ENCODE data around the gene LIN9. TPM values are rescaled to one million over a fixed set of nuclear protein-coding genes. Genes with fewer than 3 reads are reported as not detected.

LIN9 gene
- total RNA-seq, 6 donors from 2014 or later = 1.00 to 6.2 (median 3.7) TPM

GRCh38 chr1:226212545-226212944 lies 96.4 kb downstream of the LIN9 start:
- WGBS, 2 donors = 82 to 86% methylated on average over 4 to 8 of the region's 8 CpGs
- TF ChIP-seq POLR2AphosphoS5 (IDR thresholded peaks at IDR 0.05) (no peak), EP300 (IDR thresholded peaks at IDR 0.05) (no peak), CTCF (IDR thresholded peaks at IDR 0.05) (no peak), POLR2A (IDR thresholded peaks at IDR 0.05) (no peak)
- DNase-seq = no peak
- no peaks in the 10 kb centered on the region for H3K36me3 ChIP-seq
- ATAC-seq (ENCODE audit: low FRiP score in 2 of 2) = no peak
- H3K27me3 ChIP-seq = no peaks in the 10 kb centered on the region
- no peak overlapping the region for H3K4me3 ChIP-seq
- no peaks in the 10 kb centered on the region for H3K4me1 ChIP-seq
- no peaks in the 10 kb centered on the region for H3K9me3 ChIP-seq
- no peak overlapping the region for H3K27ac ChIP-seq

- no peak for DNase-seq
- 74 to 76% methylated on average over 5 of the region's 5 CpGs for WGBS, 2 donors
Measured at GRCh38 chr1:226211181-226211821, 97.7 kb downstream of the LIN9 start.

GRCh38 chr1:226210571-226211176 lies 98.3 kb downstream of the LIN9 start:
- DNase-seq (no peak), ATAC-seq (ENCODE audit: low FRiP score in 2 of 2) (no peak)
- Histone ChIP-seq H3K36me3 (no peaks in the 10 kb centered on the region), H3K27me3 (no peaks in the 10 kb centered on the region), H3K9me3 (no peaks in the 10 kb centered on the region), H3K27ac (no peak overlapping the region), H3K4me1 (no peaks in the 10 kb centered on the region), H3K4me3 (no peak overlapping the region)
- WGBS, 2 donors = 78 to 81% methylated on average over 7 of the region's 7 CpGs
- TF ChIP-seq EP300 (IDR thresholded peaks at IDR 0.05) = no peak

More at GRCh38 chr1:226211181-226211821, 97.7 kb downstream of the LIN9 start:
- Histone ChIP-seq H3K4me1 (no peaks in the 10 kb centered on the region), H3K27me3 (no peaks in the 10 kb centered on the region), H3K9me3 (no peaks in the 10 kb centered on the region), H3K36me3 (no peaks in the 10 kb centered on the region), H3K4me3 (no peak overlapping the region), H3K27ac (no peak overlapping the region)
- ATAC-seq (ENCODE audit: low FRiP score in 2 of 2) = no peak
- TF ChIP-seq POLR2A (IDR thresholded peaks at IDR 0.05) = no peak
- TF ChIP-seq EP300 (IDR thresholded peaks at IDR 0.05) = no peak
- TF ChIP-seq CTCF (IDR thresholded peaks at IDR 0.05) = no peak
- no peak for TF ChIP-seq POLR2AphosphoS5 (IDR thresholded peaks at IDR 0.05)

GRCh38 chr1:226209307-226210059 lies 99.5 kb downstream of the LIN9 start:
- H3K36me3 ChIP-seq = no peaks in the 10 kb centered on the region
- 73 to 80% methylated on average over 16 to 17 of the region's 17 CpGs for WGBS, 2 donors
- H3K4me1 ChIP-seq = no peaks in the 10 kb centered on the region
- no peak for TF ChIP-seq EP300 (IDR thresholded peaks at IDR 0.05)
- TF ChIP-seq POLR2AphosphoS5 (IDR thresholded peaks at IDR 0.05) = no peak
- TF ChIP-seq CTCF (IDR thresholded peaks at IDR 0.05) = no peak
- no peak for TF ChIP-seq POLR2A (IDR thresholded peaks at IDR 0.05)
- H3K27me3 ChIP-seq = no peaks in the 10 kb centered on the region
- H3K27ac ChIP-seq = no peak overlapping the region
- no peak for ATAC-seq (ENCODE audit: low FRiP score in 2 of 2)
- no peaks in the 10 kb centered on the region for H3K9me3 ChIP-seq
- DNase-seq = peak in 1 of 2 donors; percentile 46
- no peak overlapping the region for H3K4me3 ChIP-seq

- no peaks in the 10 kb centered on the region for H3K4me1 ChIP-seq
- H3K27me3 ChIP-seq = no peaks in the 10 kb centered on the region
- no peaks in the 10 kb centered on the region for H3K9me3 ChIP-seq
- ATAC-seq (ENCODE audit: low FRiP score in 2 of 2) = no peak
- H3K36me3 ChIP-seq = no peaks in the 10 kb centered on the region
- no peak overlapping the region for H3K4me3 ChIP-seq
- TF ChIP-seq CTCF (IDR thresholded peaks at IDR 0.05) (no peak), POLR2A (IDR thresholded peaks at IDR 0.05) (no peak), POLR2AphosphoS5 (IDR thresholded peaks at IDR 0.05) (no peak), EP300 (IDR thresholded peaks at IDR 0.05) (no peak)
- no peak for DNase-seq
- no peak overlapping the region for H3K27ac ChIP-seq
- WGBS, 2 donors = 90 to 93% methylated on average over 5 of the region's 5 CpGs
Measured at GRCh38 chr1:226207048-226207447, 101.9 kb downstream of the LIN9 start.

All from upper lobe of left lung (tissue), 6 donors.